ENCODE data around the gene LPA. TPM values are rescaled to one million over a fixed set of nuclear protein-coding genes. Genes with fewer than 3 reads are reported as not detected.

The LPA gene
- total and polyA plus RNA-seq, 12 donors = 0.10 to 5.7 (median 0.57) TPM; not detected in 5

- Histone ChIP-seq H3K4me1 (replicated peaks in 1 of 2) (no peaks in the 10 kb centered on the region), H3K4me3 (no peak overlapping the region), H3K27me3 (no peaks in the 10 kb centered on the region), H3K36me3 (replicated peaks in 1 of 2) (no peaks in the 10 kb centered on the region), H3K9me3 (replicated peaks in 1 of 3) (no peaks in the 10 kb centered on the region), H3K27ac (no peak overlapping the region)
- WGBS, 4 donors = 32 to 47% (median 42%) methylated on average over 8 to 9 of the region's 9 CpGs
- intact Hi-C loops (cut with DNase I) = no loop called here
- DNase-seq = peak in 3 of 7 donors; percentile 16 to 32 (median 23)
- TF ChIP-seq CTCF (IDR thresholded peaks at IDR 0.05) (peak in 5 of 6 experiments; percentile 14 to 34 (median 33)), POLR2A (IDR thresholded peaks at IDR 0.05) (no peak)
Observed at GRCh38 chr6:160667639-160668481, 3.8 kb upstream of the LPA start.

- 75 to 90% (median 81%) methylated on average over 2 of the region's 2 CpGs for WGBS, 4 donors
- no peak for DNase-seq
Observed at GRCh38 chr6:160662842-160663241, 1.2 kb downstream of the LPA start.

GRCh38 chr6:160662429-160662828 lies 1.6 kb downstream of the LPA start:
- WGBS, 4 donors = 31 to 52% (median 43%) methylated on average over 3 of the region's 3 CpGs
- H3K4me1 ChIP-seq (replicated peaks in 1 of 2) = no peaks in the 10 kb centered on the region
- H3K36me3 ChIP-seq (replicated peaks in 1 of 2) = no peaks in the 10 kb centered on the region
- H3K9me3 ChIP-seq (replicated peaks in 1 of 3) = no peaks in the 10 kb centered on the region
- no peaks in the 10 kb centered on the region for H3K27me3 ChIP-seq
- H3K27ac ChIP-seq = no peak overlapping the region
- no peak for DNase-seq
- intact Hi-C loops (cut with DNase I) = no loop called here
- no peak overlapping the region for H3K4me3 ChIP-seq
- TF ChIP-seq CTCF (IDR thresholded peaks at IDR 0.05) (no peak), POLR2A (IDR thresholded peaks at IDR 0.05) (no peak)

More at GRCh38 chr6:160662842-160663241, 1.2 kb downstream of the LPA start:
- Histone ChIP-seq H3K4me3 (no peak overlapping the region), H3K27ac (no peak overlapping the region), H3K36me3 (replicated peaks in 1 of 2) (no peaks in the 10 kb centered on the region), H3K4me1 (replicated peaks in 1 of 2) (no peaks in the 10 kb centered on the region), H3K9me3 (replicated peaks in 1 of 3) (no peaks in the 10 kb centered on the region), H3K27me3 (no peaks in the 10 kb centered on the region)
- TF ChIP-seq CTCF (IDR thresholded peaks at IDR 0.05) (no peak), POLR2A (IDR thresholded peaks at IDR 0.05) (no peak)
- intact Hi-C loops (cut with DNase I) = no loop called here

GRCh38 chr6:160661216-160661615 lies 2.9 kb downstream of the LPA start:
- no peak for DNase-seq
- H3K27me3 ChIP-seq = no peaks in the 10 kb centered on the region
- no peak overlapping the region for H3K27ac ChIP-seq
- H3K4me3 ChIP-seq = no peak overlapping the region
- TF ChIP-seq CTCF (IDR thresholded peaks at IDR 0.05) (no peak), POLR2A (IDR thresholded peaks at IDR 0.05) (no peak)
- no peaks in the 10 kb centered on the region for H3K4me1 ChIP-seq (replicated peaks in 1 of 2)
- H3K9me3 ChIP-seq (replicated peaks in 1 of 3) = no peaks in the 10 kb centered on the region
- no peaks in the 10 kb centered on the region for H3K36me3 ChIP-seq (replicated peaks in 1 of 2)
- WGBS, 4 donors = 73 to 80% (median 77%) methylated on average over 3 of the region's 3 CpGs
- intact Hi-C loops (cut with DNase I) = no loop called here

Measured in adrenal gland (tissue), 12 donors.